Type B pancreatic cell (in vitro differentiated cells): ENCODE data around the gene ZNF546. TPM values are rescaled to one million over a fixed set of nuclear protein-coding genes. Genes with fewer than 3 reads are reported as not detected.
"Not testable (repeated sequence)": the region's sequence is repeated elsewhere in the genome, so short reads cannot be mapped to it uniquely, and the experiment has no call there.

Experiments
- DNase-seq: peaks from one replicate; pipeline ENCODE4 v3.0.0; 2021; ENCODE audit warnings: mixed read lengths; ENCODE audit not compliant: unreplicated experiment; ENCODE audit errors: extremely low spot score
- H3K27ac Mint-ChIP-seq: 2 replicates; pipeline ENCODE4 v1.8.0; 2021; ENCODE audit warnings: mild to moderate bottlenecking, mixed read lengths
- H3K27me3 Mint-ChIP-seq: 2 replicates; pipeline ENCODE4 v1.8.0; 2021; ENCODE audit warnings: mixed read lengths
- H3K36me3 Mint-ChIP-seq: 2 replicates; pipeline ENCODE4 v1.8.0; 2021; ENCODE audit warnings: mixed read lengths
- H3K4me1 Mint-ChIP-seq: one replicate; pipeline ENCODE4 v1.8.0; 2021; ENCODE audit warnings: mixed read lengths; ENCODE audit not compliant: unreplicated experiment
- H3K4me3 Mint-ChIP-seq: 2 replicates; pipeline ENCODE4 v1.8.0; 2021; ENCODE audit warnings: mild to moderate bottlenecking, mixed read lengths
- H3K9me3 Mint-ChIP-seq: 2 replicates; pipeline ENCODE4 v1.8.0; 2021; ENCODE audit warnings: mixed read lengths
- total RNA-seq: library from RNA; stranded (reverse); gene quantifications from 2 replicates; pipeline ENCODE4 v1.2.1, GENCODE V29; 2021; ENCODE audit warnings: low replicate concordance
- TF ChIP-seq, protein P1 (sequence below): fragments of 200-600 bp; sonication (generic); conservative IDR thresholded peaks from 2 replicates; pipeline ENCODE4 v1.5.0; 2021; ENCODE audit warnings: antibody characterized with exemption, mild to moderate bottlenecking

Gene ZNF546
- total RNA-seq, 1 donor from 2014 or later: 5.5 TPM

DNA sequence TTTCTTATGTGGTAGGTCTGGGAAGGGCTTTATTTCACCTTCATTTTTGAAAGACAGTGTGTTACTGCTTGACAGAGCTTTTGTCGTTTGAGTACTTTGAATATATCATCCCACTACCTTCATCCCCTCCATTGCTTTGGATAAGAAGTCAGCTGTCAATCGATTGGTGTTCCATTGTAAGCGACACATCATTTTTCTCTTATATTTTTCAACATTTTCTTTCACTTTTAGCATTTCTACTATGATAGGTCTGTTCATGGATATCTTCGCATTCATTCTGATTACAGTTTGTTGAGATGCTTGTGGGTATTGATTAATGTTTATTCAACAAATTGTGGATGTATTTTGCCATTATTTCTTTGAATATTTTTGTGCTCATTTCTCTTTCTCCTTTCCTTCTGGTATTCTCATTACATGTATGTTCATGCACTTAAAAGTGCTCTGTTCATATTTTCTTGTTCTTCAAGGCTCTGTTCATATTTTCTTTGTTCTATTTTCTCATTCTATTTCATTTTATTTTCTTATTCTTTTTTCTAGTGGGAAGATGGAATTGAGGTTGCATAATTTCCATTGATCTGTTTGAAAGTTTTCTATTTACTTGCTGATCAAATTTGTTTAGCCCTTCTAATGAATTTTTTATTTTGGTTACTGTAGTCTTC is 29.2 kb downstream of the ZNF546 start:
- peaks cover 34% of the 10 kb centered on the region for H3K9me3 Mint-ChIP-seq
- H3K27ac Mint-ChIP-seq: no peak overlapping the region
- peaks cover 10% of the 10 kb centered on the region for H3K36me3 Mint-ChIP-seq
- TF ChIP-seq, protein P1, sequence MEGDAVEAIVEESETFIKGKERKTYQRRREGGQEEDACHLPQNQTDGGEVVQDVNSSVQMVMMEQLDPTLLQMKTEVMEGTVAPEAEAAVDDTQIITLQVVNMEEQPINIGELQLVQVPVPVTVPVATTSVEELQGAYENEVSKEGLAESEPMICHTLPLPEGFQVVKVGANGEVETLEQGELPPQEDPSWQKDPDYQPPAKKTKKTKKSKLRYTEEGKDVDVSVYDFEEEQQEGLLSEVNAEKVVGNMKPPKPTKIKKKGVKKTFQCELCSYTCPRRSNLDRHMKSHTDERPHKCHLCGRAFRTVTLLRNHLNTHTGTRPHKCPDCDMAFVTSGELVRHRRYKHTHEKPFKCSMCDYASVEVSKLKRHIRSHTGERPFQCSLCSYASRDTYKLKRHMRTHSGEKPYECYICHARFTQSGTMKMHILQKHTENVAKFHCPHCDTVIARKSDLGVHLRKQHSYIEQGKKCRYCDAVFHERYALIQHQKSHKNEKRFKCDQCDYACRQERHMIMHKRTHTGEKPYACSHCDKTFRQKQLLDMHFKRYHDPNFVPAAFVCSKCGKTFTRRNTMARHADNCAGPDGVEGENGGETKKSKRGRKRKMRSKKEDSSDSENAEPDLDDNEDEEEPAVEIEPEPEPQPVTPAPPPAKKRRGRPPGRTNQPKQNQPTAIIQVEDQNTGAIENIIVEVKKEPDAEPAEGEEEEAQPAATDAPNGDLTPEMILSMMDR: no peak
- no peak for DNase-seq
- no peaks in the 10 kb centered on the region for H3K27me3 Mint-ChIP-seq
- no peak overlapping the region for H3K4me3 Mint-ChIP-seq
- H3K4me1 Mint-ChIP-seq: no peaks in the 10 kb centered on the region

DNA sequence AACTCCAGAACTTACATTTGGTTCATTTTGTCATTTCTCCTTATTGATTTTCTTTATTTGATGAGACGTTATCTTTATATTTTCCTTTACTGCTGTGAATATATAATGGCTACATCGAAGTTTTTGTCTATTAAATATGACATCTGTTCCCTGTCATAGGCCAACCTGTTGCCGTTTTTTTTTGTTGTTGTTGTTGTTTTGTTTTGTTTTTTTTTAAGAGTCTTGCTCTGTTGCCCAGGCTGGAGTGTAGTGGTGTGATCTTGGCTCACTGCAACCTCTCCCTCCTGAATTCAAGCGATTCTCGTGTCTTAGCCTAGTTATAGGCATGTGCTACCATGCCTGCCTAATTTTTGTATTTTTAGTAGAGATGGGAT is 29.7 kb downstream of the ZNF546 start:
- TF ChIP-seq, protein P1: no peak
- H3K27ac Mint-ChIP-seq: no peak overlapping the region
- no peak overlapping the region for H3K4me3 Mint-ChIP-seq
- DNase-seq: no peak
- H3K4me1 Mint-ChIP-seq: no peaks in the 10 kb centered on the region
- peaks cover 34% of the 10 kb centered on the region for H3K9me3 Mint-ChIP-seq
- no peaks in the 10 kb centered on the region for H3K27me3 Mint-ChIP-seq
- H3K36me3 Mint-ChIP-seq: peaks cover 10% of the 10 kb centered on the region

DNA sequence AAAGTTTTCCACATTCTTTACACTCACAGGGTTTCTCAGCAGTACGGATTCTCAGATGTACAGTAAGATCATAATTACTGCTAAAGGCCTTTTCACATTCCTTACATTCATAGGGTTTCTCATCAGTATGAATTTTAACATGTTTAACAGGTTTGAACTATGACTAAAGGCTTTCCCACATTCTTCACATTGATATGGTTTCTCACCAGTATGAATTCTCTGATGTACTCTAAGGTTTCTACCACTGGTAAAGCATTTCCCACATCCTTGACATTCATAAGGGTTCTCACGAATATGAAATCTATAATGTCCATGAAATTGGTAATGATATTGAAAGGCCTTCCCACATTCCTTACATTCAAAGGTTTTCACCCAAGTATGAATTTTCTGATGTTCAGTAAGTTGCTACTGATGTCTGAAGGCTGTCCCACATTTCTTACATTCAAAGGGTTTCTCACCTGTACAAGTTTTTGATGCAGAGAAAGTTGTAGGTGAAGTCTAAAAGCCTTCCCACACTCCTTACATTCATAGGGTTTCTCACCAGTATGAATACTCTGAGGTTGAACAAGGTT is 37.2 kb downstream of the ZNF546 start:
- Mint-ChIP-seq H3K27ac (no peak overlapping the region), H3K4me1 (no peaks in the 10 kb centered on the region), H3K4me3 (no peak overlapping the region), H3K27me3 (no peaks in the 10 kb centered on the region), H3K36me3 (peaks cover 61% of the 10 kb centered on the region), H3K9me3 (peaks cover 30% of the 10 kb centered on the region)
- no peak for DNase-seq
- TF ChIP-seq, protein P1: no peak

DNA sequence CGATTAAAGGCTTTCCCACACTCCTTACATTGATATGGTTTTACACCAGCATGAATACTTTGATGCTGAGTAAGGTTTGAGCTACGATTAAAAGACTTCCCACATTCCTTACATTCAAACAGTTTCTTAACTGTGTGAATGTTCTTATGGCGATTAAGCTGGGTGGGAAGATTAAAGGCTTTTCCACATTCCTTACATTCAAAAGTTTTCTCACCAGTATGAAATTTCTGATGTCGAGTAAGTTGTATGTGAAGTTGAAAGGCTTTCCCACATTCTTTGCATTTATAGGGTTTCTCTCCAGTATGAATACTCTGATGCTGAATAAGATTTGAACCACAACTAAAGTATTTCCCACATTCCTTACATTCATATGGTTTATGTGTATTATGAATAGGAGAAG is 39.1 kb downstream of the ZNF546 start:
- TF ChIP-seq, protein P1: no peak
- no peaks in the 10 kb centered on the region for H3K4me1 Mint-ChIP-seq
- H3K36me3 Mint-ChIP-seq: peaks cover 55% of the 10 kb centered on the region
- H3K27me3 Mint-ChIP-seq: no peaks in the 10 kb centered on the region
- peaks cover 22% of the 10 kb centered on the region for H3K9me3 Mint-ChIP-seq
- no peak for DNase-seq
- no peak overlapping the region for H3K4me3 Mint-ChIP-seq
- H3K27ac Mint-ChIP-seq: no peak overlapping the region

DNA sequence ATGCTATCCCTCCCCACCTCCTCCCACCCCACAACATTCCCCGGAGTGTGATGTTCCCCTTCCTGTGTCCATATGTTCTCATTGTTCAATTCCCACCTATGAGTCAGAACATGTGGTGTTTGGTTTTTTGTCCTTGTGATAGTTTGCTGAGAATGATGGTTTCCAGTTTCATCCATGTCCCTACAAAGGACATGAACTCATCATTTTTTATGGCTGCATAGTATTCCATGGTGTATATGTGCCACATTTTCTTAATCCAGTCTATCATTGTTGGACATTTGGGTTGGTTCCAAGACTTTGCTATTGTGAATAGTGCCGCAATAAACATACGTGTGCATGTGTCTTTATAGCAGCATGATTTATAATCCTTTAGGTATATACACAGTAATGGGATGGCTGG is 41.2 kb downstream of the ZNF546 start:
- not testable (repeated sequence) for H3K4me3 Mint-ChIP-seq, H3K4me1 Mint-ChIP-seq, H3K27ac Mint-ChIP-seq, H3K27me3 Mint-ChIP-seq, DNase-seq
- peaks cover 19% of the 10 kb centered on the region for H3K9me3 Mint-ChIP-seq
- H3K36me3 Mint-ChIP-seq: peaks cover 51% of the 10 kb centered on the region

DNA sequence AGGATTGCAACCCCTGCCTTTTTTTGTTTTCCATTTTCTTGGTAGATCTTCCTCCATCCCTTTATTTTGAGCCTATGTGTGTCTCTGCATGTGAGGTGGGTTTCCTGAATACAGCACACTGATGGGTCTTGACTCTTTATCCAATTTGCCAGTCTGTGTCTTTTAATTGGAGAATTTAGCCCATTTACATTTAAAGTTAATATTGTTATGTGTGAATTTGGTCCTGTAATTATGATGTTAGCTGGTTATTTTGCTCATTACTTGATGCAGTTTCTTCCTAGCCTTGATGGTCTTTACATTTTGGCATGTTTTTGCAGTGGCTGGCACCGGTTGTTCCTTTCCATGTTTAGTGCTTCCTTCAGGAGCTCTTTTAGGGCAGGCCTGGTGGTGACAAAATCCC is 44.9 kb downstream of the ZNF546 start:
- H3K4me3 Mint-ChIP-seq, H3K27me3 Mint-ChIP-seq, H3K27ac Mint-ChIP-seq, H3K4me1 Mint-ChIP-seq, DNase-seq: not testable (repeated sequence)
- H3K36me3 Mint-ChIP-seq: peaks cover 49% of the 10 kb centered on the region
- peaks cover 18% of the 10 kb centered on the region for H3K9me3 Mint-ChIP-seq
